ENCODE measurements around the gene ARID5A.

Gene ARID5A

DNA sequence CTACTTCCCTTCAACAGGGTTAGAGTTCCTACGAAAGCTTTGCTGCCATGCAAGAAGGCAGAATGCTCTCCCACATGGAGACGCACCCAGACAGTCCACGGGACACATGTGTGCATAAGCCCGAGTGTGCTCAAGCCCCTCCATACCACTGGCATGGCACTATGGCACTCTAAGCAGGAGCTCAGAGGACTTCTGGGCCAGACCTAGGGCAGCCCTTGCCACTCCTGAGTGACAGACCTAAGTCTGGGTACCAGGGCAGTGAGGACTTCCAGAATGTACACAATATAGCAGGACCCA is 11.4 kb upstream of the ARID5A start:
- H3K4me3 ChIP-seq (ENCODE audit: low read depth, low read length), result no peak overlapping the region
- no peak for DNase-seq (ENCODE audit: low read depth)

DNA sequence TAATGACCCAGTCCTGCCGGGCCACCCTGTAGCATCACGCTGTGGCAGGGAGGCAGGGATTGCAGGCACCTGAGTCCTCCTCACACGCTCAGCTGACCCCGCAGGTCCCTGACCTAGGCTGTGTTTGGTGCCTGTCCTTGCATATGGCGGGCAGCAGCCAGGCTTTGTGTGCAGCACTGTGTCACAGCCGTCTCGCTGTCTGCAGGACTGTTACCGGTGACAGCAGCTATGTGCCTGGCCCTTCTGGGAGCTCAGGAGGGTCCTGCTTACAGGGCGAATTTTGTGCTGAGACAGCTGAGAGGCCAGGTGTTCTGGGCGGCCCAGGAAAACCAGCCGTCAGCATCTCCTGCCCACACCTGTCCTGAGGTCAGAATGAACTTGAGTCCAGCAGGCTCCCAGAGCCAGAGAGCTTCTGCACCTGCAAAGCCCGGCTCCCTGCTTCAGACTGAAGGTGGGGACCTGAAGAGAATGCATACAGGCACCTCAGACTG is 10.4 kb upstream of the ARID5A start:
- H3K4me3 ChIP-seq (ENCODE audit: low read depth, low read length), result no peak overlapping the region

DNA sequence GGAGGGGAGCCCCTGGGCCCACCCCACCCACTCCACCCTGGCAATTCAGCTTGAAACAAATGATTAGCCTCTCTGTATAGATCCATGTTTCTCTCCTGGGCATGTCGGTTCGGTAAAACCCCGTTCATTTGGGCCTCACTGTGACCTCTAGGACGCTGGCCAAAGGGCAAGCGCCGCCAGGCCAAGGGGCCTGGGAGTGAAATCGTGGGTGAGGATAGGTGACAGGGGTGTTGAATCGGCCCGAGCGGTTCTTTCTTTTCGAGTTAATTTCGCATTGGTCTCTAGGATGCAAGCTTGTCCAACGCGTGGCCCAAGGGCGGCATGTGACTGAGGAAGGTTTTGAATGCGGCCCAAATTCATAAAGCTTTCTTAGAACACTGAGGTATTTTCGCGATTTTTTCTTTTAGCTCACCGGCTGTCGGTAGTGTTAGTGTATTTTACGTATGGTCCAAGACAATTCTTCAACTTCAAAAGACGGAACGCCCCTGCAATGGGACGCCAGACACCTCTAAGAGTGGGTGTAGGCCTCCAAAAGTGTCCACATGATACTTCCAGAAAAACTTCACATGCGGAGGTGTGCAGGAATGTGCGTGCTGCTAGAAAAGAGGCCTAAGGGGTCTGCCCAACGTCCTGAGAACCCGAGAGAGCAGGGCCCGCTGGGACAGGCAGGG is 9.8 kb upstream of the ARID5A start:
- H3K4me3 ChIP-seq (ENCODE audit: low read depth, low read length), result peak overlapping the region; percentile 47
- DNase-seq (ENCODE audit: low read depth), result no peak

More for the DNA sequence above, 10.4 kb upstream of the ARID5A start:
- DNase-seq (ENCODE audit: low read depth), result no peak

DNA sequence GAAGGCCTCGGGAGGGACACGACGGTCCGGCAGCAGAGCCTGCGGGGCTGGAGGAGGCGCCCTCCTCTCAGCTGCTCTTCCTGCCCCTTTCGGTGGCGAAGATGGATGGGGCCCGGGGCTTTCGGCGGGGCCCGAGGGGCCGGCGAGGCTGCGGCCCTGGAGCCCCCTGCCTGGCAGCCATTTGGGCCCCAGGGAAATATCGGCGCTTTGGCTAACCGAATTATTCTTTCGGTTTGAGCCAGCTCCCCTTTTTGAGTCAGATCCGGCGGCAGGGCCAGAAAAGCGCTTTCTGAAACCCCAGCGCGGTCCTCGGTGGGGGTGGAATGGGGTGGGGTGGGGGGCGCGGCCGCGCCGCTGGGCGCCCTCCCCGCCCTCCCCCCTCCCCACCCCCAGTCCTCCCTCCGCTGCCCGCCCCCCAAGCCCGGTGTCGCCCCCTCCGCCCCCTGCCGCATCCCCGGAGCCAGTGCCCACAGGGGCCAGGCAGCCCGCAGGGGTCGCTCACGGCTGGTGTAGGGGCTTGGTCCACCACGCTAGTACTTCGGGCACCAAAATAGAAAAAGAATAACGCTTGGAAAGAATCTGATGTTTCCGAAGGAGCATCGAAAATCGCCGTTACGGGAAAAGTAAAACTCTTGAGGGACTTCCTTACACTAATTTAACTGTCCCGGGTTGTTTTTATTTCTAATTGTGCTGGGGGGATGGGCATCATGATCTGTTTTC is 9.1 kb upstream of the ARID5A start:
- no peak for DNase-seq (ENCODE audit: low read depth)
- H3K4me3 ChIP-seq (ENCODE audit: low read depth, low read length), result peak overlapping the region; percentile 47

DNA sequence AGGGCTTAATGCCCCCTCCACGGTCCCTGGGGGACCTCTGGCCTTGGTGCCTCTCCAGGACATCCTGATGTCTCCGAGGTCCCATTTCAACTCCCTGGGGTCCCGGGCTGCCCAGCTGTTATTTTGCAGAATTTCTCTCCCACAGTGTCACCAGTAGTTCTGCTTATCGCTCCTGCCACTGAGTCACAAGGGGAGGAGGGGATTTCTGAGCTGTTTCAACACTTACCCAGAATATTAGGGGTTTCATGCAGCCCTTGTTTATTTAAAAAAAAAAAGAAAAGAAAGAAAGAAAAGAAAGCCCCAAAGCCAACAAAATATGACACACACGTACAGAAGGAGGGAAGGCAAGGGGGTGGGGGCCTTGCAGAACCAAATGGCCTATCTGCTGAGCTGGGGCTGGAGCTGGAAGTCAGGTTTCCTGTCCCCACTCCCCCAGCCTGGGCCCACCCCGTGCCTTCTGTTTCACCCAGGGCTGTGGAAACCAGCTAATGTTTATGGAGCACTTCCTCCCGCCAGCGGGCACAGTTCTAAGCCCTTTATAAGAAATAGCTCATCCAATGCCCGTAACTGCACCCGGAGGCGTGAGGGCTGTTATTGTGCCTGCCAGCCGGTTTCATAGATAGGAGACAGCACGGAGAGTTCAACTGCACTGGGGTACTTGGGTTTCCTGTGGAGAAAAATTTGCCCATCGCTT is 8.4 kb upstream of the ARID5A start:
- peak overlapping the region; percentile 47 for H3K4me3 ChIP-seq (ENCODE audit: low read depth, low read length)
- no peak for DNase-seq (ENCODE audit: low read depth)

DNA sequence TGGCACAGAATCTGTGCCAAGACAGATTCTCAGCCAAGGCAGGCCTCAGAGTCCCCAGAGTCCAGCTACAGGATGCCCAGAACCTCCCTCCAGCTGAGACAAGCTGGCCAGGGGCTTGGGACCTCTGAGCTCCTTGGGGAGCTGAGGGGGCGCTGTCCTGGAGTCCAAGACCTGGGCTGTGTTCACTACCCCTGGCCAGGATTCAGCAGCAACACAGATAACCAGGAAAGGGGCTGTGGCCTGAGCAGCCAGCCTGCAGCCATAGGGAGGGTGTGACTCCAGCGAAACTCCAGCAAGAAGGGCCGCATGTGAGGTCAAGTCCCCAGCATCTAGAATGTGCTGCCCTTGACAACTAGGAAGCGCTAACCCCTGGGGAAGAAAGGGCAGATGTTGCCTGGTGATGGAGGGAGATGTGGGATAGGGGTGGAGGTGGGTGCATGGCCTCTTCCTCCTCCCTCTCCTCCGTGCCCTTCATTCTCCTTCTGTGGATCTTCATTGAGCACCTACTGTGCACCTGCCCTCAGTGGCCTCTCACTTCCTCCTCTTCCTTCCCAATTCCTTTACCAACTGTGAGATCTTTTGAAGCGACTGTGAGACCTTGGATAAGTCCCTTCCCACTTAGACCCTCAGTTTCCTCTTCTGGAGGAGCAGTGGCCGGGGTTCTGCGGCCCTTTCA is 7.7 kb upstream of the ARID5A start:
- H3K4me3 ChIP-seq (ENCODE audit: low read depth, low read length), result no peak overlapping the region
- no peak for DNase-seq (ENCODE audit: low read depth)

DNA sequence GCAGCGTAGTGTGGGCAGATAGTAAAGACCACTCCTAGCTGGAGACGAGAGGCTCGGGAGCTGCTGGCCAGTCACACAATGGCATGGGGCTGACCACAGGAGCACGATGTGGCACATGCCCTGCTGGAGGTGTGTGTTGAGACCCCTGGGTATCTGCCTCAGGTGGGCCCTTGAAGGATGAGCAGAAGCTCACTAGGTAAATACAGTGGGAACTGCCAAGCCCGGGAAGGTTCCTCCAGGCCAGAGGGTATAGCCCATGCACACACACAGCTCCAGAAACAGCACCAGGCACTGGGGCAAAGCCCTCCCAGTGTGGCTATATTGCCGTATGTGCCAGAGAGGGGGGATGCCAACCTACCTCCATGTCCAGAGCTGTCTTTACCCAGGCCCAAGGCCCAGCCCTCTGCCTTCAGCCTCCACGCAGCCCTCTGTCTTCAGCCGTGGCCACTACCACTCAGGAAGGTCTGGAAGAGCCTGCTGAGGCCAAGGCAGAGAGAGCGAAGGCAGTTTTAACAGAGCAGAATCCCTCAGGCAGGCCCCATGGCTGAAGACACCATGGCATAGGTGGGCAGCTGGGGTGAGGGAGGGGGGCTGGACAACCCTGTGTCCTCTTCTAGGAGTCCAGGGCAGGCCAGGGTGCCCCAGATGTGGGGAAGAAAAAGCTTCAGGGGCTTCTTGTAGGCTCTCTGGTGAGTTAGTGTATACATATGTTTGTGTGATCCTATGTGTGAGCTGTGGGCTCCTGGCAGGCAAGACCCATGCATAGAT is 7.0 kb upstream of the ARID5A start:
- DNase-seq (ENCODE audit: low read depth), result no peak
- no peak overlapping the region for H3K4me3 ChIP-seq (ENCODE audit: low read depth, low read length)

DNA sequence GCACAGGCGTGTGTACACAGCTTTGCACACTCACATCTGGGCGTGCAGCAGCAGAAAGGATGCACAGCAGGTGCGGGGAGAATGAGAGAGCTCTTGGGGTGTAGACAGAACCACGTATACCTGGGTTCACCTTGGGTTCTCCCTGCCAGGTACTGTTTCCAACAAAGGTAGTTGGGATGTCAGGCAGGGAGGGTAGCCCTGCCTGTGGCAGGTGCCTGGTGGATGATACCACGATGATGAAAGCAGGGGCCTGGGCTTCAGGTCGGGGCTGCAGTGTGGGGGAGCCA is 6.5 kb upstream of the ARID5A start:
- no peak for DNase-seq (ENCODE audit: low read depth)
- no peak overlapping the region for H3K4me3 ChIP-seq (ENCODE audit: low read depth, low read length)

DNA sequence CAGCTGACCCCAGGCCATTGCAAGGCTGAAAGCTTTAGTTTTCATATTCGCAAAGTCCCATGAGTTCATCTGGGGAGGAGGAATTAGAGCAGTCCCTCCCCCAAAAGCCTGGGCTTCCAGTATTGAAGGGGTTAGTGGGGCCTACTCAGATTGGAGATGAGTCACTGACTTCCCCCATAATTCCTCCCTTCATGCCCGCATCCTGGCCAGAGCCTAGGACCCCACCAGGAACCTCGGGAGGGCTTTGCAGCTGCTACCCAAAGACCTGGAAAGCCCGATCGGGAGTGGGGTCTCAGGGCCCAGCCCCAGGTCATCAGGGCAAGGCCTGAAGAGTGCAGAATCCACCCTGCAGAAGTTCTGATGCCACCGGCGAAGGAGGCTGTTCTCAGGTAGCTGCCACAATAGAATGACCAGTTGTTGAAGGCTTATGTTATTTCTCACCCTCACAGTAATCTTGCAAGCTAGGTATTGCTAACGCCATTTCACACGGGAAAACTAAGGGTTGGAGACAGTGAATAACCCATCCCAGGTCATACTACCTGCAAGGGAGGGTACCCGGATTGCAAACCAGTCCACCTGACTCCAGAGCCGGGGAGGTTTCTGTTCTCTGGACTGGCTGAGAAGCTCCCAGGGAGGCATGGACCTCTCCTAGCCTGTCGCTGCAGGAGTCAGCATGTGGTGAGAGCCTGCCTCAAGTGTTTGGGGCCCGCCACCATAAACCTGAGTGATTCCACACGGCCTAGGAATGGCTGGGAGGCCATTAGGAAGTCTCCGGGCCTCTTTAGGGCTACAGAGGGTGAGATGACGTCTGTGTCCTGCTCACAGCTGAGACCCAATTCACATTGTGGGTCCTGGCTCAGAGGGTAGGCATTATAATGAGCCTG is 5.8 kb upstream of the ARID5A start:
- H3K4me3 ChIP-seq (ENCODE audit: low read depth, low read length), result no peak overlapping the region
- DNase-seq (ENCODE audit: low read depth), result no peak

DNA sequence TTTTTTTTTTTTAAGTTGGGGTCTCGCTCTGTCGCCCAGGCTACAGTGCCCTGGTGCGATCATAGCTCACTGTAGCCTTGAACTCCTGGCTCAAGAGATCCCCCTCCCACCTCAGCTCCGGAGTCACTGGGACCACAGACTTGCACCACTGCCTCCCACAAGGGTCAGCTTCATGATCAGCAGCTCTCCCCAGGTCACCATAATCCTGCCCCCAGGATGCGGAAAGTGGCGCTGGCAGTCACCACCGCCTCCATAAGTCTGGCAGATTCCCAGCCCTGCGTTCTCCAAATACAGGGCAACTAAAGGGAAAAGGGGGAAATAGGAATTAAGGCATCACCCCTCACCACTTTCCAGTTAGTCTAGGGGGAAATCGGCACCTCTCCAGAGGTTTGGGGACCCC is 5.2 kb upstream of the ARID5A start:
- DNase-seq (ENCODE audit: low read depth), result no peak
- no peak overlapping the region for H3K4me3 ChIP-seq (ENCODE audit: low read depth, low read length)

DNA sequence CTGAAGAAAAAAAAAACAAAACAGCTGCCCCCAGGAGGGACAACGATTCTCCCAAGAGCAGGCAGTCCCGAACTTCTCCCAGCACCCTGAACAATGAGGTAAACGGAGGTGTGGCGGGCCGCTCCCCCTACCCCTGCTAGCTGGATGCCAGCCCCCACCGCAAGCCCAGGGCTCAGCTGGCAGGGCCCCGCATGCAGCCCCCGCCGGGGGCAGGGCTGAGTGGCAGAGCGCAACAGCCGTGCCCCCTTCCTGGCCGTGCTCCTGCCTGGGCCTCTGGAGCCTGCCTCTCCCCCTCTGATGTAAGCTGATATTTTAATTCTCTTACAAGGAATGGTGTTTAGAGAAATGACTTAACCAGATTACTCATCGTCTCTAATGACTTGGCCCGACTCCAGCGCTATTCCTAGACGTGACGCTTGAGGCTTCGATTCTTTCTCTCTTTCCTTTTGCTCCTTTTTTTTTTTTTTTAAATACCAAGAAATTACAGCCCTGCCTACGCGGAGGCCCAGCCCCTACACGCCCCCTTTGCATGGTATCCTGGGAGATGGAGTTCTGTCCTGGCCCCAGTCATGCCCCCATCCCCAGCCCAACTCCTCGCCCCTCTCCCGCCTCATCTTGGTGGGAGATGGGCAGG is 4.6 kb upstream of the ARID5A start:
- peak overlapping the region; percentile 17 for H3K4me3 ChIP-seq (ENCODE audit: low read depth, low read length)
- DNase-seq (ENCODE audit: low read depth), result peak; percentile 97

DNA sequence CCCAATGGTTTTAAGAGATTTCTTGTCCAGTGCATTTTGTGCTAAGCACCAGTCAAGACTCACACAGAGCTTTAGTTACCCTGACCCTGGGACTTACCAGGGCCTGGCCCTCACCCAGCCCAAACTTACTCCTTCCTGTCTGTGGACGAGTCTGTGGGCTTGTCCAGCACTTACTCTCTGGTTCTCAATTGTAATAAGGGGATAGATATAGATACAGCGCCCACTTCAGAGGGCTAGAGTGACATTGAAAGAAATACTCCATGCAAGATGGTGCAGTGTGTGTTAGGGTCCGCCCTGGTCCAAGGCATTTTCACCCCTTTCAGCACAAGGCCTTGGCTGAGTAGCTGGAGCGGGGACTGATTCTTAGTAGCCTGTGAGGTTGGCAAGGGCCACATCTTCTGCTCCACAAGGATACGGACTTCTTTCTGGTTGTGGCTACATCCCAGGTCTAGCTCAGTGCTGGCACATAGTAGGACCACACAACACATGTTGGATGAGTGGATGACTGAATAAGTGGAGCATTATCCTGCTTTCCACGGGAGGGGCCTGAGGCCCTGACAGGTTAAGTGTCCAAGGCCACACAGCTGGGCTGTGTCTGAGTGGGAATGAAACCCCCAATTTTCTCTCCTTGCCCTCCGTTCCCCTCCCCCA is 3.8 kb upstream of the ARID5A start:
- H3K4me3 ChIP-seq (ENCODE audit: low read depth, low read length), result no peak overlapping the region
- DNase-seq (ENCODE audit: low read depth), result no peak

DNA sequence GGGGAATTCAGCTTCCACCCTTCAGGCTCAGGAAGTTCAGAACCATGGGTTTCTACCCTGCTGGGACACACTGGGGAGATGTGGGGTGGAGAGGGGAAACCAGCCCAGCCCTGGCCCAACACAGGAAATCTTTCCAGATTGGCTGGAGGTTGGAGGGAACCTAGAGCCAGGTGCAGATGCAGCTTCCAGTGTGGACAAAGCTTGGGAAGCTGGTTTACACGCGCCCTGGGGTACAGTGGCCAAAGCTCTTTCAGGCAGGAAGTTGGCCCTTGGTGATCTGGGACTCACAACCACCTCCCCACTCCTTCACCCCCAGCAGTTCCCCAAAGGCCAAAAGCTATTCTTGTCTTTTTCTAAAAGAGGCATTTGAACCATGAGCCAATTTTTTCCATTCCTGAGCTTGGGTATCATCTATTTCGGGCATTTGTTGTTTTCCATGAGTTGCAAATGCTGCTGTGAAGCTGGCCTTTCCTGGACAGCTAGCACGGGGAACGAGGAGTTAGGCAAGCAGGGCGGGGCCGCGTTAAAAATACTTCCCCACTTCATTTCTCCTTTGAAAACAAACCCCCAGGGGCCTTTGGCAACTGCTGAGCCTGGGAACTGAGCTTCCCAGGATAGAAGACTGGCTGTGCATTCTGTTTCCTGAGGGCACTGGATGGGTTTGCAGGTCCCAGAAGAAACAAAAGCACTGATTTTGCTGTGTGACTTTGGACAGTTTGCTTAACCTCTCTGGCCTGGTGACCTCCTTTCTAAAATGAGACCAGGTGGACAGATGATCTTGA is 3.1 kb upstream of the ARID5A start:
- peak; percentile 52 for DNase-seq (ENCODE audit: low read depth)

DNA sequence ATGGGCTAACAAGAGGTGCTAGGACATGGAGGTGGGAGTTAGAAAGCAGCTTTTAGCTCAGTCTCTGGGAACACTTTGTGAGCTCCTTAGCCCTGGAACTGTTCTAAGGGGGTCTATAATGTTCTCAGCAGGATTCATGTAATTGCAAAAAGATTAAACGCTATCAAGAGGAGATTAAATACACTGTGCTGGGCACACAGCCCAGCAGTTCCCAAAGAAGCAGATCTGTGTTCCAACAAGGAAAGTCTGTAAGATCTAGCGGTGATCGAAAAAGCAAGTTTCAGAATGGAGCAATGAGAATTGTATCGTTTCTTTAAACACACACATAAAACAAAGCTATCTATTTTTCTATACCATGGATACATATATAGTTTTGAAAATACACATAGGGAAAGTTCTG is 2.4 kb upstream of the ARID5A start:
- no peak overlapping the region for H3K4me3 ChIP-seq (ENCODE audit: low read depth, low read length)
- DNase-seq (ENCODE audit: low read depth), result no peak

More for the DNA sequence above, 3.1 kb upstream of the ARID5A start:
- H3K4me3 ChIP-seq (ENCODE audit: low read depth, low read length), result no peak overlapping the region

DNA sequence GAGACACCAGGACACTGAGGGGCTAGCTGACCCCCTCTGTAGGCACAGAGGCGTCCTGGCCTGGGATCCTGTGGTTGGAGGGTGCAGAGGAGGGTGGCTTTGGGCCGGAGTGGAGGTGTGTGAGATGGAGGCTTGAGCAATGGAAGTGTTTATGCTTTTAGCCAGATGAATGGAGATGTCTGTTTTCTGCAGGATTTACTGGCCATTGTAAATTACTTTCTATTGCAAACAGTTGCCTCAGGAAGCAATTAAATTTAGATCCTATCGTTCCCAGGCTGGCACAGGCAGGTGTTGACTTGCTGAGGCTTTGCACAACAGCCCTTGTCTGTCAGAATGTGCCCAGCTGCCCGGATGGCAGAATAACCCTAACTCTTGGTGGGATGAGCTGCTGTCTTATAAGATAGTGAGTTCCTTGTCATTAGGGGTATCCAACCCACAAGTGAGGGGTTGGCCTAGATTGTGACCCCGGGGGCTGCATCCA is 1.8 kb upstream of the ARID5A start:
- no peak for DNase-seq (ENCODE audit: low read depth)
- no peak overlapping the region for H3K4me3 ChIP-seq (ENCODE audit: low read depth, low read length)

DNA sequence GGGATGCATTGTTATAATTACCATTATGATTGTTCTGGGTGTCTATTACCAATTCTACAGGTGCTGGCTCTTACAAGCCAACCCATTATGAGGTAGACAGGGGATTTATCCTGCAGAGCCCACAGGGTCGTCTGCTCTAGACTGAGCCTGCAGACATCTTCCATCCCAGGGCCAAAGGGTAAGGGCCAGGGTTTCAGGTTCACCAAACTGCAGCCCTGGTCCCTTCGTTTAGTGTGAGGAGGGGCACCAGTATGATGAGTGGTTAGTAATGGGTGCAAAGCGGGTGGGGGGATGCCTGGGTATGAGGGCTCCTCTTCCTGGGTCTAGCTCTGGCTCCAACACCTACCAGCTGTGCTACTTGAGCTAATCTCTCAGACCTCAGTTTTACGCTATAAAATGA is 1.2 kb upstream of the ARID5A start:
- no peak overlapping the region for H3K4me3 ChIP-seq (ENCODE audit: low read depth, low read length)
- no peak for DNase-seq (ENCODE audit: low read depth)
